GM19193 (cell line): ENCODE measurements around the gene IRS1.

Experiments
- POLR2A ChIP-seq: IDR thresholded peaks from 4 replicates; pipeline ENCODE4 v1.6.1; 2011; ENCODE audit not compliant: insufficient read depth, insufficient read length; ENCODE audit errors: extremely low read depth

Gene IRS1

DNA sequence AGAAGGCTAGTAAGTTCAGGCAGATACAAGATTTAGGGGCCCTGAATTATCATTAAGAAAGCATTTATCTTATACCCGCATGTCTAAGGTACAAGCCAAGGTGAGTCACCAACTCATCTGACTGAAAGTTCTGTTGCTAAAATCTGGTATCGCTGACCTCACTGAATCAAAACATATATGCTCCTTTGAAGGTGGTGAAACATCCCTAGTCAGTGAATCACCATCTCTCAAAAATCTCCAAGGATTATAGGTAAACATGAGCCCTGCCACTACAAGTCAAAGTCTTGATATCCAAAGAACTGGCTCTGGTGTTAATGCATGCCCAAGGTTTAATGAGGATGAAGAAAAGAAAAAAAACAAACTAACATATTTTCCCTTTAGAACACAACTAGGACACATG lies 43.5 kb downstream of the IRS1 start:
- TF ChIP-seq POLR2A, result no peak

DNA sequence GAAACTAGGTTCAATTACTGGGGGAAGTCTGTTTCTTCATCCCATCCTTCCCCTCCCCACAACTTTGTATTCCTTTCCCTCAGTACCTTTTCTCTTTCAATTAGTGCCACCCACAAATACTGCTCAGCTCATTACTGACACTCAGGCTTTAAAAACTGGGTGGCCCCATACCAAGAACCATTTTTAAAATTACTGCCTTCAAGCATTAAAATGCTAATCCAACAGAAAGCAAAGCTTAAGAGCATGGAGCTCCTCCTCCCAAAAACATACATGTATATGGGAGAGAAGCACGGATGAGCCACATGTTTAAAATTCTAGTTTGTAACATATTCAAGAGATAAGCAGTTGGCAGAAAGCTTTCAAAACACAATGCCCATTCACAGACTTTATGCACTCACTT lies 44.0 kb downstream of the IRS1 start:
- TF ChIP-seq POLR2A, result no peak

DNA sequence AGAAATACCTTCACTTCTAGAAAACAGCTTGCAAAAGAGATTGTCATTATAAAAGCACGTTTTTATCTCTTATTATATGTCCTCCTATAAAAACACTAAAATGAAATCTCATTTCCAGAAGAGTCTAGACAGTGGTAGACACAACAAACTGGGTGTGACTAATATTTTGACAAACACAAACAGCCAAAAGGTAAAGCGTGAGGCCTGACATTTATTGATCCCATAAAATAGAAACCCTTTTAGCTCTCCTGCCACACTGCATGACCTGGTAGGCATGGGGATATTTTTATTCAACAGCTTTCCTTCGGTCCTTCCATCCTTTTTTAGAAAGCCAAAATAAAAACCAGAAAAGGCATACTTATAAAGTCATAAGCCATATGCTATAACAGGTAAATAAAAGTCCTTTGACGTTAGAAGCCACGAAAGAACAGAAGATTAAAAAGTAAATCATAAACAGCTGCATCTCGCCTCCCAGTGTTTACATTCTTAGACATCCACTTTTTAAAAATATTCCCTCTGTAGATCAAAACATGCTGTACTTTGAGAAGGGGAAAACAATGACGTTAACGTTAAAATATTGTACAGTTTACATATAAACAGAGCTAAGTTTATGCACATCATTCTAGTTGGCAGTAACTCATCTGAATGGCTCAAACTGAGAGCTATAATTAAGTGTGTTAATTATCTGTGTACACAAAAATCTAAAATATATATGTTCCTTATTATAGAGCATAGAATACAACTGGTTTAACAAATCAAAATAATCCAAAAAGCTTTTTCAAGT lies 44.6 kb downstream of the IRS1 start:
- TF ChIP-seq POLR2A, result no peak

DNA sequence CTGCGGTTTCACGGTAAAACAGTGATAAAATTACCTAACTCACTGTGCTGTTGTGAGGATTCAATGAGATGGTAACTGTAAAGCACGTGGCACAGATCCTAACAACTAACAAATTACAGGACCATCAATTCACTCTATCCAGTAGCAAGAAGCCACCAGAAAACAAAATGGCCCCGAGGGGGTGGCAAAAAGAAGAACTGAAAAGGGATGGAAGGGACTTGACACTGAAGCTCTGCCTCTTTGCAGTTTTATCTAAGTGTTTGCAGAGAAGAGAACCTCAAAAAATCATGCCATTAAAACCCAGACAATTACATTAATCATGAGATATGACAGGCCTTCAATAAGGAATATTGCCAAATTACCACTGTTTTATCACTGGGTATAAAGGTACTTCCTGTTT lies 46.7 kb downstream of the IRS1 start:
- no peak for TF ChIP-seq POLR2A

DNA sequence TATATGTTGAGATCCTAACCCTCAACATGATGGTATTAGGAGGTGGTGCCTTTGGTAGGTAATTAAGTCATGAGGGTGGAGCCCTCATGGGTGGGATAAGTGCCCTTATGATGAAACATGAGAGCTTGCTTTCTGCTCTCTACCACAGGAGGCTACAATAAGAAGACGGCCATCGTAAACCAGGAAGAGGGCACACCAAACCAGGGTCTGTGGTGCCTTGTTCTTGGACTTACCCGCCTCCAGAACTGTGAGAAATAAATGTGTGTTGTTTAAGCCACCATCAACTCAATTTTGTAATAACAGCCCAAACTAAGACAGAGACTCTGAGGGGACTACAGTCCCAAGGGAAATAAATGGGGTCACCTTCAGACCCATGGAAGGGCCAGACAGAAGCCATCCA lies 52.3 kb downstream of the IRS1 start:
- no peak for TF ChIP-seq POLR2A

DNA sequence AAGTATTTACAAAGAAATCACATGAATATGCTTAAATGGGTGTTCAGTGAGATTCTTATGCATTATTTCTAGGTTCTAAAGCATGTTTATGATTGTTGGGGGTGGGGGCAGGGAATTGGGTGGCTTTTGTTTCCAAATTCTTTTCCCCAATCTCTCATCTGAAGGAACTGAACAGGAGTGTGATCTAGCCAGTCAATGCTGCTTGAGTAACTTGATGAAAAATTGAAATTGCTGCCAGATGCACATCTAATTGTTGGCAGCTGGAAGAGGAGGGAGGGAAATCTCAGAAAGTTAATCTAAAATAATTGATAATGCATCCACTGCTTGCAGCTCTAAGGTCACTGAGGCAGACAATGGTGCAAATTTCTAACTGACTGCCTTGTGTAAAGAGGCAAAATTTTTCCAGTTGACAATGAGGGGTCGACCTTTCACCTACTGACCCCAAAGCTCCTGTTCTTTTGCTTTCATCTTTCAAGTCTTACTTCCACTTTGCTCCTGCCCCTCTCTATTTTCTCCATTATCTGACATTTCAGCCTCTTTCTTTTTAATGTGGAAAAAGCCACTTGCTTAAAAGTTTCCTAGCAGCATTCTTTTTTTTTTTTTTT lies 53.3 kb downstream of the IRS1 start:
- TF ChIP-seq POLR2A, result no peak

DNA sequence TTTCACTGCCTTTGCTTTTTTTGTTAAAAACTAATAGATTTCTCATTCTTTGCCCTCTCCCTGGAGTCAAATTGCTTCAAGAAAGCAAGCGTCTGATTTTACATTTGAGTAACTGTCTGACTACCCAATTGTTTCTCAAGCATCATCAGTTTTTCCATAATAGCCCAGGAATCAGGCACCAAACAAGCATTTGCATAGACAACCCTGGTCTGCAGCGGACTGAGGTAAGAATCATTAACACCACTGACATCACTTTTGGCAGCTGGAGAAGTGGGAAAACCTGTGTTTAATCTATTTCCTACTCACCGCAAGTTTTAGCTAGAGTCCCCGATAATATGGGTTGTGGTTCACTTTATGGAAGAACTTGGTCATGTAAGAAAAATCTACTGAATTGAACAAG lies 55.7 kb downstream of the IRS1 start:
- TF ChIP-seq POLR2A, result no peak

DNA sequence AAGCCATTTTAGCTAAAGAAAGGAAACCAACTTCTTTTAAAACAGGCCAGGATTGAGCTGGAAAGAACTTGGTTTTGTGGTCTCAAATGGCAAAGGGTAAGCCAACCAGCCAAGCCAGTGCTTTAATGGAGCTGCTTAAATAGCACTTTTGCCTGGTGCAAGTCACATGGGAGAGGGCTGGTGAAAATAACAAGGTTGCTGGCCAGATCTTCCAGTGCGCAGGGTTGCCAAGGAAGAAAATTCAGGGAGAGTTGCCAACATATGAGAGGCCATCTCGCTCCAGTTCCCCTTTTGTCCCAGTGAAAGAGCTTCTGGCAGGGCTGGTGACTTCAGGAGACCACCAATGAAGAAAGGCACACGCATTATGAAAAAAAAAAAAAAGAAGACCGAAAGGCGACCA lies 57.3 kb downstream of the IRS1 start:
- TF ChIP-seq POLR2A, result no peak

DNA sequence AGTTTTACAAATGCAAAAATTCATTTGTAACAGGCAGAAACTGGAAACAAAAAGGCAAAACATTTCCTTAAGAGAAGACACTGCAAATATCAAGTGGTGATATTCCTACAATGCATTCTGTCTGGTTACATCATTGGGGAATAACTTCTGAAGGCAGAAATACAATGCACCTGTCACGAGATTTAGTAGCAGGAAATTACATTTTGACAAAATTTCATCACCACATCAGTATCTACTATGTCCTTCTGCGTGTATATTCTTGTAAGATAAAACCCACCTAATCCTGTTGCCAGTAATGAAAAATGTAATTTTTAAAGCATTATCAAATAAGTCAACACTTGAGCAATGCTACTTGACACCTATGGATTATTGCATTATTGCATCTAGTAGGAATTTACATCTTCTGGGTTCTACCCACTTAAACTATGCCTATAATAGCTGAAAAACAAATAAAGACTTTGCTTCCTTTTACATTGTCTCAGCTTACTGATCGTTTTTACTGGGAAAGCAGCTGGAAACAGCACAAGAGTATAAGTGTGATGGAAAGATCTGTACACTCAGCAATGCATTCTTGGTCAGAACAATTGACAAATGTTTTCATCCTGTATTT lies 59.5 kb downstream of the IRS1 start:
- no peak for TF ChIP-seq POLR2A

DNA sequence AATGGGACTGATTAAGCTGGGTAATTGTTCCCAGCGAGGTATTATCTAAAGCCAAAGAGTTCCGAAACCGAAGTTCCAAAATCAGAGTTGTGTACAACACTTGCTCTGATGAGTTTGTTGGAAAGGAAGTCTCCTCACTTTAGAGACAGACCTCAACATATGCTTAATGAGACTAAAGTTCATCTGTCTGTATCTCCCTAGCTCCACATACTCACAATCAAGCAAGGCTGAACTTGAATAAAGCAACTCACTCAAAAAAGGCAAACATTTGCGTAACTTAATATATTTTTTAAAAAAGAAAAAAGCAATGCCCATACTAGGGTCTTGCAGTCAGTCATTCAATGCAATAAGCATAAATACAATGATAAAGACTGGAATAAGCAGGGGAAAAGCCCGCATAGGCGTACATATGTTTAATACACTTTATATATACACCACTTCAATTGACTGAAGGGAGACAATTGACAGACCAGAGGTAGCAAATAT lies 60.0 kb downstream of the IRS1 start:
- no peak for TF ChIP-seq POLR2A

DNA sequence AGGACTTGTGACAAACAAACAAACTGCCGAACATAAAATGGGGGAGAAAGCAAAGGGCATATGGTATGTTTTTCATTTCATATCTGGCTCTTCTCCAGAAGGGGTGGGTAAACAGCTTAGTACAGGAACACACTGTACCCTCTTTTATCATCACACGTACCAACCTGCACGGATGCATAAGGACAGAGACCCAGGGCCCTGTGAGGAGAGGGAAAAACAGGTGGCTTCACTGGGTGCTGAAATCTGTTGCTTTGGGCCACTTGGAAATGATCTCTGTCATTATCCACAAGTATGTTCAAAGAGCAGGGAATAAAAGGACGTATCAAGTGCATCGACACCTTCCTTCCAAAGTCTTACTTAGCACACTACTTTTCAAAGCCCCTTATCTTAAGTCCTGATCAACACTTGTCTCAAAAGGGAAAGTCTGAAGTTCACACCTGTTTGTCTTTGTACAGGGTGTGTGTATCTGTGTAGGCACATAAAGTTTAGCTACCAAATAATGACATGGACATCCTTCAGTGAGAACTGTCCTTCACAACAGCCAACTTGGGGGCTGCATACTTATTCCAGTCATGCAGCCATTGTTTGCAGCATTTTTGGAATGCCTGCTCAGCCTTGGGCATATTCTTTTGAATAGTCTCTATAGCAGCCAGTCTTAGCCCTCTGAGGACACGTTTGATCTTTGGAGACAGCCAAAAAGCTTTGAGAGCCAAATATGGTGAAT lies 60.6 kb downstream of the IRS1 start:
- TF ChIP-seq POLR2A, result no peak

DNA sequence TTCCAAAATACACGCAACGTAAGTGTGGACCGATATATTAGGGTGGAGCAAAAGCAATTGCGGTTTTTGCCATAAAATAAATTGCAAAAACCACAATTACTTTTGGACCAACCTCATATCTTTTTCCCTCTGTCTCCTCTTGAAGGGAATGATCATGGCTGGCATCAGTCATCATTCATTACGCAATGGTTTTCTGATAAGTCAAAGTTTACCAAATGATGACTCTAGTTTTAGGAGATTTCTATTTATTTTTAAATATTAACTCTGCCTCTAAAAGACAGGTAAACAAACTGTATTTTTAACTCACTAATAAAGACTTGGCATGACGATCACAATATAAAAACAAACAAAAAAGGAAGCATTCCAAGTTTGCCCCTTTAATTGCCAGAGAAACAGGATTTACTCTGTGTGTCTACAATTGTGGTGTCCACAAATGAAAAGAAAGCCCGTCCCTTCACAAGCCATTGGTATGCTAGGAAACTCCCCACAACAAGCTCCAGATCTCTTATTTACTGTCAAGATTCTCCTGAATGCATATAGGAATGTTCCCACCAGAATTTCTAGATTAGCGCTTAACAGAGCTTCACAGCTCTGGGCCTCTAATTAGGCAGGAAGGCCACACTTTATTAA lies 61.3 kb downstream of the IRS1 start:
- TF ChIP-seq POLR2A, result no peak

DNA sequence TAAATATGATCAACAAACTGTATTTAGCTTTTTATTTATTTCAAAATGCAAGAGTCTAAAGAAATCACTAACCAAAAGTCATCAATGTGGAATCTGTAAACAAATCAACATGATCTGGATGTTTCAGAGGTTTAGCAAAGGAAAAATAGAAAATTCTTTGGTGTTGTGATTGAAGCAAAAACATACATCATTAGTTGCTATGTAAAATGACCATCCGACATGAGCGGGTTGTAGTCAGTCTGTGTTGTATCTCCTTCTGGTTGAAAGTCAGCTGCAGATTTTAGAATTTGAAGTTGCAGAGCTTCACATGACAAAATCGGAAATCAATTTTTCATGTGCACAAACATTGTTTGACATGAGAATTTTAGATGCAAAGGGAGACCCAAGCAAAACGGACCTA lies 63.2 kb downstream of the IRS1 start:
- TF ChIP-seq POLR2A, result no peak

DNA sequence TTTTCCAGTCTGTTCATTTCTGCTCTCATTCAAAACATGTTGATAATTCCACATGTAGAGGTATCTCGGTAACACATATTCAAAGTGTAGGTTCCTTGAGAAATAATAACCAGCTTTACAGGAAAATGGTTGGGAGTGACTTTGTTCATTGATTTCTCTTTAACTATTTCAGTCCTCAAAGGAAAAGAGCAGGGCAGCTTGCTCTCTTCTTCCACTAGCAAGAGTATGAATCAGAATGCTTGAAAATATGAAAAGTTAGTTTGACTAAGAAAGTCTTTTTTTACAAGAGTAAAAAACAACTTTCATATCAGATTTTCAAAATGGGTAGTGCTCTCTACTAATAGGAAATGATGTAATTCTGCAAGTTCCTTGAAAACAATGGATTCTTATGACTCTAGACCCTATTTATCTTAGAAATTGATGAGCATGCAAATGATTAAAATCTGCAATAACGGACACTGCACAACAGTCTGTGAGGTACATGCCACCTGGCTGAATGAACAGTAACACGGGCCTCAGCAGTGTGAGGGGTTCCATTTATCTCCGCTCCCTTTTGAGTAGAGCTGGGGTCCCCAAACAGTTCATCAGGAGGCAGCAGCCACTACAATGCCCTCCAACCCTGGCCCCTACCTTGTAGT lies 65.6 kb downstream of the IRS1 start:
- no peak for TF ChIP-seq POLR2A

DNA sequence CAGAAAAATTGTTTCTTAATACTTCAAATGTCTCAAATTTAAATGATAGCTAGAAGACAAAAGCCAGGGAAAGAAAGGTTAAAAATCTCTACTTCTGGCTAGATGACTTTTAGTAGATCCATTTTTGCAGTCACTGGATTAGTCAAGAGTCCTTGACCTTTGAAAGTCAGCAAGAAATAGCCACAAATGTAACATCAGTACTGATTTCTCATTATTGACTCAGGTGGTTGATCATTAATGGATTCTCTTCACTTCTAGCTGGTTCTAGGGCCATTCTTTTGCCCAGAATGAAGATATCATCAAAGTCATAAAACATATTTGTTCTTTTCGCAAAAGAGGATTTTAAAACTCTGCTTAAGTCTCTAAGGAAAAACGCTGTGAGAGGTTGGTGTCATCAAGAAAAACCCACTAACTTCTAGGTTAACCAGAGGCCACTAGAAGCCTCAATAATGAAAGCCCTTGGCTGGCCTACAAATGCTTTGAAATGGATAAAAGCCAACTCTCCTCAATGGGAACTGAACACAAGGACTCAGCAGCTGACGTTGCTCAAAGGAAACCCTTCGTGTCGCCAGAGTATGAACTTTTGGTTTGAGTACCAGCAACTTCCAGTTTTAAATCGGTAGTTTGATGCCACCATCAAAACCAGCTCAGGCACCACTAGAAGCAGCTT lies 66.3 kb downstream of the IRS1 start:
- no peak for TF ChIP-seq POLR2A
